WERI-Rb-1 (cell line): ENCODE measurements around the gene DISP3.
A peak's percentile ranks its signal among the peaks of the same experiment; 100 is the strongest.

Source experiments
- DNase-seq: peaks from one replicate; pipeline ENCODE4 v3.0.0-alpha.2; 2020
- H3K27ac ChIP-seq: fragments of 250-450 bp; sonication (Bioruptor Pico); 2 replicates; pipeline ENCODE4 v1.5.1; 2020; ENCODE audit warnings: mild to moderate bottlenecking, moderate library complexity
- H3K27me3 ChIP-seq: fragments of 250-450 bp; sonication (Bioruptor Pico); 2 replicates; pipeline ENCODE4 v1.5.1; 2021; ENCODE audit warnings: mild to moderate bottlenecking, low read depth, moderate library complexity; ENCODE audit not compliant: insufficient read depth, severe bottlenecking
- H3K36me3 ChIP-seq: fragments of 250-450 bp; sonication (Bioruptor Pico); 2 replicates; pipeline ENCODE4 v1.5.1; 2020; ENCODE audit warnings: mild to moderate bottlenecking, moderate library complexity
- H3K4me3 ChIP-seq: 2 replicates; pipeline ENCODE4 v1.5.1; 2011; ENCODE audit warnings: low read depth, mild to moderate bottlenecking, control low read depth, low read length
- H3K9me3 ChIP-seq: fragments of 250-450 bp; sonication (Bioruptor Pico); 2 replicates; pipeline ENCODE4 v1.5.1; 2021; ENCODE audit warnings: mild to moderate bottlenecking, moderate library complexity; ENCODE audit not compliant: severe bottlenecking
- CTCF ChIP-seq: IDR thresholded peaks from 2 replicates; pipeline ENCODE4 v1.5.1; 2011; ENCODE audit warnings: low read depth, mild to moderate bottlenecking, control low read depth, inconsistent platforms, low read length

DISP3 gene

GRCh38 chr1:11531314-11531870, 52.4 kb downstream of the DISP3 start:
- Histone ChIP-seq H3K27ac (no peak overlapping the region), H3K27me3 (no peaks in the 10 kb centered on the region), H3K9me3 (no peaks in the 10 kb centered on the region), H3K4me3 (no peak overlapping the region), H3K36me3 (peaks cover 90% of the 10 kb centered on the region)
- no peak for TF ChIP-seq CTCF
- no peak for DNase-seq

- no peak for TF ChIP-seq CTCF
- Histone ChIP-seq H3K27ac (no peak overlapping the region), H3K4me3 (no peak overlapping the region), H3K36me3 (peaks cover 92% of the 10 kb centered on the region), H3K27me3 (no peaks in the 10 kb centered on the region), H3K9me3 (no peaks in the 10 kb centered on the region)
- DNase-seq, result no peak
Observed at GRCh38 chr1:11531943-11532342, 53.0 kb downstream of the DISP3 start.

- Histone ChIP-seq H3K36me3 (peaks cover 85% of the 10 kb centered on the region), H3K27me3 (no peaks in the 10 kb centered on the region), H3K4me3 (no peak overlapping the region), H3K9me3 (no peaks in the 10 kb centered on the region), H3K27ac (no peak overlapping the region)
- TF ChIP-seq CTCF, result no peak
- no peak for DNase-seq
Observed at GRCh38 chr1:11533790-11534787, 55.1 kb downstream of the DISP3 start.

- TF ChIP-seq CTCF, result peak; percentile 17; the same call in 1 of the 2 replicates
- no peaks in the 10 kb centered on the region for H3K9me3 ChIP-seq
- peaks cover 78% of the 10 kb centered on the region for H3K36me3 ChIP-seq
- DNase-seq, result no peak
- no peak overlapping the region for H3K4me3 ChIP-seq
- no peak overlapping the region for H3K27ac ChIP-seq
- no peaks in the 10 kb centered on the region for H3K27me3 ChIP-seq
Observed at GRCh38 chr1:11534846-11535245, 55.9 kb downstream of the DISP3 start.

GRCh38 chr1:11535316-11535715, 56.4 kb downstream of the DISP3 start:
- H3K27ac ChIP-seq, result no peak overlapping the region
- H3K4me3 ChIP-seq, result no peak overlapping the region
- H3K27me3 ChIP-seq, result no peaks in the 10 kb centered on the region
- H3K36me3 ChIP-seq, result peaks cover 73% of the 10 kb centered on the region
- DNase-seq, result no peak
- H3K9me3 ChIP-seq, result no peaks in the 10 kb centered on the region
- TF ChIP-seq CTCF, result no peak
